WI38 (cell line): ENCODE results near the gene N4BP2.

ENCODE experiments used
- H3K4me3 ChIP-seq: 2 replicates; pipeline ENCODE4 v1.5.1; 2011; ENCODE audit warnings: low read depth, mild to moderate bottlenecking, control low read depth, low read length
- TF ChIP-seq, protein P1 (sequence below): IDR thresholded peaks from 2 replicates; pipeline ENCODE4 v1.5.1; 2012; ENCODE audit warnings: low read depth, mild to moderate bottlenecking, control low read depth, low read length

Gene N4BP2

DNA sequence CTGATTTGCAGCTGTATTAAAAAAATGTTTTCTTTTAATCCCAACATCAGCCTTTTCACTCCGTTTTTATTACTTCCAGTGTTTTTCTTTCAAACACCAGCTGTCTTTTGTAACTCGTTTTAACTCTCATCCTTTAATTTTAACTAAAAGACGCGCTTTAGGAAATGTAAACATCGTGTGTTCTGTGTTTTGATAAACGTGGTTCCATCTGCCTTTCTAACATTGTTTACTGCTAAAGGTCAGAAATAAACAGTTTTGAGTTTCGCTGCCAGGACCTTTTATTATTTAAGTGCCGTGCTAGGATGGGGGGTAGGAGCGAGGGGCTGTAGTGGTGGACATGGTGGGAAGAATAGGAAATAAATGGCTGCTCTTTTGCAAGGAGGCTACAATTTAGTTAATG lies 1.5 kb downstream of the N4BP2 start:
- TF ChIP-seq, protein P1, sequence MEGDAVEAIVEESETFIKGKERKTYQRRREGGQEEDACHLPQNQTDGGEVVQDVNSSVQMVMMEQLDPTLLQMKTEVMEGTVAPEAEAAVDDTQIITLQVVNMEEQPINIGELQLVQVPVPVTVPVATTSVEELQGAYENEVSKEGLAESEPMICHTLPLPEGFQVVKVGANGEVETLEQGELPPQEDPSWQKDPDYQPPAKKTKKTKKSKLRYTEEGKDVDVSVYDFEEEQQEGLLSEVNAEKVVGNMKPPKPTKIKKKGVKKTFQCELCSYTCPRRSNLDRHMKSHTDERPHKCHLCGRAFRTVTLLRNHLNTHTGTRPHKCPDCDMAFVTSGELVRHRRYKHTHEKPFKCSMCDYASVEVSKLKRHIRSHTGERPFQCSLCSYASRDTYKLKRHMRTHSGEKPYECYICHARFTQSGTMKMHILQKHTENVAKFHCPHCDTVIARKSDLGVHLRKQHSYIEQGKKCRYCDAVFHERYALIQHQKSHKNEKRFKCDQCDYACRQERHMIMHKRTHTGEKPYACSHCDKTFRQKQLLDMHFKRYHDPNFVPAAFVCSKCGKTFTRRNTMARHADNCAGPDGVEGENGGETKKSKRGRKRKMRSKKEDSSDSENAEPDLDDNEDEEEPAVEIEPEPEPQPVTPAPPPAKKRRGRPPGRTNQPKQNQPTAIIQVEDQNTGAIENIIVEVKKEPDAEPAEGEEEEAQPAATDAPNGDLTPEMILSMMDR, result no peak

DNA sequence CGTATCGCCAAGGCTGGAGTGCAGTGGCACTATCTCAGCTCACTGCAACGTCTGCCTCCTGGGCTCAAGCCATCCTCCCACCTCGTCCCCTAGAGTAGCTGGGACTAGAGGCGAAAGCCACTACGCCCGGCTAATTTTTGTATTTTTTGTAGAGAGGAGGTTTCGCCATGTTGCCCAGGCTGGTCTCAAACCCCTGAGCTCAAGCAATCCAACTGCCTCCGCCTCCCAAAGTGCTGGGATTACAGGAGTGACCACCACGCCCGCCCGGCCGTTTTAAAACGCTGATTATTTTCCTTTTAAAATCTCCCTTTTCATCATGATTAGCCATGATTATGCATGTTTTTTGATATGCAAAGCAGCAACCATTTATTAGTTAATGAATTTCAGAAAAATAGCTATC lies 2.2 kb downstream of the N4BP2 start:
- no peak overlapping the region for H3K4me3 ChIP-seq
- TF ChIP-seq, protein P1, result no peak

More for the DNA sequence above, 1.5 kb downstream of the N4BP2 start:
- H3K4me3 ChIP-seq, result peak overlapping the region; percentile 77

DNA sequence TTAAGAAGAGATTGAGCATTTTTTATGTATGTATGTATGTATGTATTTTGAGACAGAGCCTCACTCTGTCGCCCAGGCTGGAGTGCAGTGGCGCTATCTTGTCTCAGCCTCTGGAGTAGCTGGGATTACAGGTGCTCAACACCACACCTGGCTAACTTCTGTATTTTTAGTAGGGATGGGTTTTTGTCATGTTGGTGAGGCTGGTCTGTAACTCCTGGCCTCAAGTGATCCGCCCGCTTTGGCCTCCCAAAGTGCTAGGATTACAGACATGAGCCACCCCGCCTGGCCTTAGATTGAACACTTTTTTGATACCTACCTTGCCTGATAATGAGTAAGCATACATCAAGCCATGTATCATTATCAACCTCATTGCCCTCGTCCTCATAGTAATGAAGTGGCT lies 2.7 kb downstream of the N4BP2 start:
- TF ChIP-seq, protein P1, result no peak
- no peak overlapping the region for H3K4me3 ChIP-seq

DNA sequence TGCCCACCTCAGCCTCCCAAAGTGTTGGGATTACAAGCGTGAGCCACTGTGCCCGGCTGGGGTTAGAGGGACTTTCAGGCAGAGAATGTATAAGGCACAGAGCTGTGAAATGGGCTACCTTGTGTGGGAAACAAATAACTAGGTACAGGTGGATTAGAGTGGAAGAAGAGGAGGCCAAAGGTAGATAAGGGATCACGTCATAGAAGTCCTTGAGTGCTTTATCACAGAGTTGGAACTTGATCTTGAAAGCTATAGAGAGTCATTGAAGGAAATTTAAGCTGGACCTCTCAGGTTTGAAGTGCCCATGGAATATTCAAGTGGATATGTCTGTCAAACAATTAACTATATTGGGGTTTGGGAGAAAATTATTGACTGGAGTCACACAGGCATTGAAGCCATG lies 8.4 kb downstream of the N4BP2 start:
- no peak overlapping the region for H3K4me3 ChIP-seq
- TF ChIP-seq, protein P1, result no peak

DNA sequence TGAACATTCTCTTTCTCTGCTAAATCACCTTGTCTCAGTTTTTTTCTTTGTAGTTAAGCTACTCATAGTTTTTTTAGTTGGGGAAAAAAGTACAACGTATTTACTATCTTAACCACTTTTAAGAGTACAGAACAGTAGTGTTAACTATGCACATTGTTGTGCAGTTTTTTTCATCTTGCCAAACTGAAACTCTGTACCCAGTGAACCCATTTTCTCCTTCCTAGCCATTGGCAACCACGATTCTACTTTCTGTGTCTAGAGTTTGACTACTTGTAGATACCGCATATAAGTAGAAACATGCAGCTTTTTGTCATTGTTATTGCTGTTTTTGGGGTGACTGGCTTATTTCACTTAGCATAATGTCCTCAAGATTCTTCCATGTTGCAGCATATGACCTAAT lies 10.0 kb downstream of the N4BP2 start:
- TF ChIP-seq, protein P1, result no peak
- H3K4me3 ChIP-seq, result no peak overlapping the region

DNA sequence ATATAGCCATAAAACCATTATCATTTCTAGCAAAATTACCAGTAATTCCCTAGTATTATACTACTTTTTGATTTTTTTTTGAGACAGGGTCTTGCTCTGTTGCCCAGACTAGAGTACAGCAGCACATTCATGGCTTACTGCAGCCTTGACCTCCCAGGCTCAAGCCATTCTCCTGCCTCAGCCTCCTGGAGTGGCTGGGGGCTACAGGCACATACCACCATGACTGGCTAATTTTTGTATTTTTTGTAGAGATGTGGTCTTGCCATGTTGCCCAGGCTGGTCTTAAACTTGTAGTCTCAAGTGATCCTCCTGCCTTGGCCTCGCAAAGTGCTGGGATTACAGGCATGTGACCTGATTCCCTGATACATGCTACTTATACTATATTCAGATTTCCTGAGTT lies 13.7 kb downstream of the N4BP2 start:
- no peak overlapping the region for H3K4me3 ChIP-seq
- TF ChIP-seq, protein P1, result no peak

DNA sequence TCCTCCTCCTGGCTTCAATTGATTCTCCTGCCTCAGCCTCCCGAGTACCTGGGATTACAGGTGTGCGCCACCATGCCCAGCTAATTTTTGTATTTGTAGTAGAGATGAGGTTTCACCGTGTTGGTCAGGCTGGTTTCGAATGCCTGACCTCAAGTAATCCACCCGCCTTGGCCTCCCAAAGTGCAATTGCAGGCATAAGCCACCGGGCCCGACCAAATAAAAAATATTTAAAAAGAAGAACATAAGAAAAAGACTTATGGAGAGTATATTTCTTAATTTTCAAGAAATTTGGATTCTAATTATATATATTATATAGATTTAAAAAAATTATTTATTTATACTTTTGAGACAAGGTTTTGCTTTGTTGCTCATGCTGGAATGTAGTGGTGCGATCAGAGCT lies 29.8 kb downstream of the N4BP2 start:
- TF ChIP-seq, protein P1, result no peak
- no peak overlapping the region for H3K4me3 ChIP-seq
